GM21367 (cell line): ENCODE measurements around the gene CLN3.
"Not testable (repeated sequence)": the region's sequence is repeated elsewhere in the genome, so short reads cannot be mapped to it uniquely, and the experiment has no call there.

ENCODE experiments used
- ATAC-seq: cut with Tn5 transposase; IDR thresholded peaks from one replicate; pipeline ENCODE4 v1.9.1; 2021; ENCODE audit not compliant: unreplicated experiment

CLN3 gene

DNA sequence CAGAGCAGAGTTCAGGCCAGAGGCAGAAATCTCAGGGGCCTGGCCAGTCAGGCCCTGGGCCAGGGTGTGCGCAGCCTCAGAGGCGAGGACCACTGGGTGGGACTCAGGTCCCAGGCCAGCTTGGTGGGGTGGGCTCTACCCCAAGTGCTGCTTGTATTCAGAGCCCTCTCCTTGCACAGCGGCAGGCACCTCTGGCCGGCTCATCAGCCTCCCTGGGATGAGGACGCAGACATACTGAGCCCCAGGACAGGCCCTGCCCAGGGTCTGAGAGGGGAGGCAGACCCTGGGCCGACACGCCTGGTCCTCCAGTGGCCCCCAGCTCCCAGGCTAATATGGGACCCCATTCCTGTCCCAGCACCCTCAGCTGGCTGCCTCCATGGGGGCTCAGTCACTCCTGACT is 22.4 kb upstream of the CLN3 start:
- ATAC-seq = no peak

DNA sequence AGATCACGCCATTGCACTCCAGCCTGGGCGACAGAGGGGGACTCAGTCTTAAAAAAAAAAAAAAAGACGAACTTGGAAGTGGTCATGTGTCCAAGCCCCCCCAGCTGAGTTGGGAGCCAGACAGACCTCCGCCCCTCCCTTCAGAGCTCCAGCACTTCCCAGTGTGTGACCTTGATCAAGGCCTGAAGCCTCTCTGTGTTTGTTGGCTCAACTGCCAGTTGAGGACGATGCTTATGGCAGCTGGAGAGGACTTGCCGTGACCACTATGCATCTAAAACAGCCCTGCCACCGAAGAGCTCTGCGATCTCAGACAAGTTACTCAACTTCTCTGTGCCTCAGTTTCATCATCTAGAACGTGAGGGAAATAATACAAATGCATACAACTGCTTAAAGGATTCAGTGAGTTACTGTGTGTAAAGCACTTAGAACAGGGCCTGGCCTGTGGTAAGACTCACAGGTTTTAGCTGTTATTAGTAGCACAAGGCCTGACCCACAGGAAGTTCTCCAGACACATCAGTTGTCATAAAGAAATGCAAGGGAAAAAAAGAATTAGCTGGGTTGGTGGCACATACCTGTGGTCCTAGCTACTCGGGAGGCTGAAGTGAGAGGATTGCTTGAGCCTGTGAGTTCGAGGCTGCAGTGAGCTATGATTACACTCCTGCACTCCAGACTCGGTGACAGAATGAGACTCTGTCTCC is 21.8 kb upstream of the CLN3 start:
- no peak for ATAC-seq

DNA sequence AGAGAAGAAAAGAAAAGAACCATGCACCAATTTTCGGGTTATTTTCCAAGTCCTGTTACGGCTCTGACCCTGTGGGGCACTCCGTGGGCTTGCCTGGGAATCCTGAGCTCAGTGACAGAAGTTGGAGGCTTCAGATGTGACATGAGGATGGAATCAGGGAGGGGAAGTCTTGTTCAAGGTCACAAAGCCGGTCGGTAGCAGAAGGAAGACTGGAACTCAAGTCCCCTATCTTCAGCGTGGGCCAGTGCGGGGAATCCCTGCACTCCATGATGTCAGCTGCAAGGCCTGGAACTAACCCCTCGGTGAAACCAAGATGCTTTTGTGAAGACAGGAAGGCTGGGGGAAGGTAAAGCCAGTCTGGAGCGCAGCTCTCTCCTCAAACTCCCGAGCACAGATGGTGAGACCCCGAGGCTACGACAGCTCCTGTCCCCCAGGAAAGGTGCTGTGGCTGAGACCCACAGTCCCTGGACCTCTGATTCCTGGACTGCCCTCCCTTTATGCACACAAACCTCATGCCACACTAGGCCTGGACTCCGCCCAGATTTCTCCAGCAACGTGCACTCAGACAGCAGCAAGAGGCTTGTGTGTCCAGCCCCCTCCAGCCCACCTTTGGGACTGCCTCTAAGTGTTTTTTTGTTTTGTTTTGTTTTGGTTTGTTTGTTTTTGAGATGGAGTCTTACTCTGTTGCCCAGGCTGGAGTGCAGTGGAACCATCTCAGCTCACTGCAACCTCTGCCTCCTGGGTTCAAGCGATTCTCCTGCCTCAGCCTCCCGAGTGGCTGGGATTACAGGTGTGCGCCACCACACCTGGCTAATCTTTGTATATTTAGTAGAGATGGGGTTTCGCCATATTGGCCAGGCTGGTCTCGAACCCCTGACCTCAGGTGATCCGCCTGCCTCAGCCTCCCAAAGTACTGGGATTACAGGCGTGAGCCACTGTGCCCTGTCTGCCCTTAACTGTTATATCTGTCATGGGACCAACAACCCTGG is 20.2 kb upstream of the CLN3 start:
- ATAC-seq = no peak

DNA sequence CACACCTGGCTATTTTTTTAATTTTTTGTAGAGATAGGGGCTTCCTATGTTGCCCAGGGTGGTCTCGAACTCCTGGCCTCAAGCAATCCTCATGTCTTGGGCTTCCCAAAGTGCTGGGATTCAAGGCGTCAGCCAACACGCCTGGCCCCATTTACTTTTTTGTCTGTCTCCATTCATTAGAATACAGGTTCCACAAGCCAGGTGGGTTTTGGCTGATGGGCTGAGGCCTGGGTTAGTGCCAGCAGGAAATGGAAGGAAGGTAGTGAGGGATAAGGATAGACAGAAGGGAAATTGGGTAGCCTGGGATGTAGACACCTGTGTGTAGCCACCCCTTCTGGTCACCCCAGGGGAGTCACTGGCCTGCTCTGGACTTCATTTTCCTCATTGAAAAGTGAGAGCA is 19.2 kb upstream of the CLN3 start:
- ATAC-seq = no peak

DNA sequence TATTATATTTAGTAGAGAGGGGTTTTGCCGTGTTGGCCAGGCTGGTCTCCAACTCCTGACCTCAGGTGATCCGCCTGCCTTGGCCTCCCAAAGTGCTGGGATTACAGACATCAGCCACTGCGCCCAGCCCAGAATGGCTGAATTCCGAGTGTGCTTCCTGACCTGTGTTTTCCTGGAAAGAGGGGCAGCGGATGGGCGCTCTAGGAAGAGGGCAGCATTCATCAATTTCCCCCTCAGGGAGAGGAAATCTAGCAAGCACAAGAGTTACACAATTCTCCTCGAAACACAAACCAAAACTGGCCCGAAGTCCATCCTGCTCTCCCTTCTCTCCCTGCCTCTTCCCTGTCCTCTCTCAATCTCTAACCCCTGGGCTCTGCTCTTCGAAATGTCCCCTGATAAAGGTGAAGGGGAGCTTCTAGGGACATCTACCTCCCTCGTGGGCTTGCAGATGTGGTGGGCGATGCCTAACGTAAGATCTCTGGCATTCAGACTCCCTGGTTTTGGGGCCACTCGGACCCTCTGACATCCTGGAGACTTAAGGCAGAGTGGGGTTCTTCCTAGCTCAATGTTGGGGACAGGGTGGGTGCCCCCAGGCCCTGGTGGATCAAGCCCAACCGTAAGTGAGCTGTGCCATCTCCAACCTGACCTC is 13.7 kb upstream of the CLN3 start:
- ATAC-seq = no peak

DNA sequence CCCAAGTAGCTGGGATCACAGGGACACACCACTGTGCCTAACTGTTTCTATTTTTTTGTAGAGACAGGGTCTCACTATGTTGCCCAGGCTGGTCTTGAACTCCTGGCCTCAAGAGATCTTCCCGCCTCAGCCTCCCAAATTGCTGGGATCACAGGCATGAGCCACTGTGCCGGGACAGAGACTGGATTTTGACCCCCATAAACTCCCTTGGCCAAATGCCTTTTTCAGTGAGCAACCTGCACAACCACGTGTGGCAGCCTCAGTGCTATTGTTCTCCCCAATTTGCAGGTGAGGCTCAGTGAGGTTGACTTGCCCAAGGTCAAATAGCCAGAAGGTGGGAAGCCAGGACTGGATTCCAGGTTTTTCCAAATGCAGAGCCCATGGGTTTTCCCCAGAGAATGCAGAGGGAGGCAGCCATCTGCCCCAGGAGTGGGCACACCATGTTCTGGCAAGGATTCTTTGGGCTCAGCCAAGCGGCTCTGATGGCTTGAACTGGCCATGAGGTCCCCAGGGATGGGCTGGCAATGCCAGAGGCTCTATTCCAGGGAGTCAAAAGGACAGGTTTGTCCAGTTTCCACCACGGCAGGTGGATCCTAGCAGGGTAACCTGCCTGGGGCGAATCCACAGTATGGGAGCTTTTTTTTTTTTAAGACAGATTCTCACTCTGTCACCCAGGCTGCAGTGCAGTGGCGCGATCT is 13.0 kb upstream of the CLN3 start:
- no peak for ATAC-seq

DNA sequence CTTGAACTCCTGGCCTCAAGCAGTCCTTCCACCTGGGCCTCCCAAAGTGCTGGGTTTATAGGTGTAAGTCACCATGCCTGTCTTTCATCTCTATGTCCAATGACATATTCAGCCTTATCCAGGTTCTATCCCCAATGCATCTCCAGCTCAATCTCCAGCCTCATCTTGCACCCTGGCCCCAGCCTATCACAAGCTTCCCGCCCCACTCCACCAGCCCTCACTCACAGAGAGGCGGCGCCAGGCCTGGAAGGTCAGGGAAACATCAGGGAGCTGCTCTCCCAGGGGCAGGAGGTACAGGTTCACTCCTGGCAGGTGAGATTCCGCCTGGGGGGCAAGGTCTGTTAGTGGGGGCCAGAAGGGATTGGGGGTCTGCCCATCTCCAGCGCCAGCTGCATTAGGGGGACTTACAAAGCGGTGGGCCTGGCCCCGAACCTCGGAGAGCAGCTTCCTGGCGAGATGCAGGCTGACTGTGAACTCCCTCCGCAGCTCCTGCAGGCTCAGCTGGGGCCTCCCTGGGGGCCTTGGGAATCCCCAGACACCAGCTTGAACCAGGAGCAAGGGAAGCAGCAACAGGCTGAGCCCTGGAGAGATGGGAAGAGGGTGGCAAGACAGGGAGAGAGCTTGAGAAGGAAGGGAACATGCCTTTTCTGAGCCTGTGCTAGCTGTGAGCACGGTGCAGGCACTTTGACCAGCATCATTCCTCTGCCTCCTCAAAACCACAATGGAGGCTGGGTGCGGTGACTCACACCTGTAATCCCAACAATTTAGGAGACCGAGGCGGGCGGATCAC is 11.8 kb upstream of the CLN3 start:
- no peak for ATAC-seq

DNA sequence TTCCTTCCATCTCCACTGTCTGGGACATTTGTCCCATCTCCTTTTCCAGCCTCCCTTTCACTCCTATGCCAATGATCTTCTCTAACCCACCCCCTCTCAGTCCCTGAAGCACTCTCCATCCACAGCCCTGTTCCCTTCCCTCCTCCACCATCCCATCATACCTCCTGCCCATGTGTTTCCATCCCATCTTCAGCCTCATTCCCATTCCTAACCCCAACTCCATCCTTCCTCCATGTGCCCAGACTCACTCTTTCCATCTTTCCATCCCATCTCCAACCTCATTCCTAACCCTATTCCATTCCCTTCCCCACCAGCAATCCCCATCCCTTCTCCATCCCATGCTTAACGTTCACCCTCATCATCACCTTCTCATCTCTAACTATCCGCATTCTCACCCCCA is 10.4 kb upstream of the CLN3 start:
- no peak for ATAC-seq

DNA sequence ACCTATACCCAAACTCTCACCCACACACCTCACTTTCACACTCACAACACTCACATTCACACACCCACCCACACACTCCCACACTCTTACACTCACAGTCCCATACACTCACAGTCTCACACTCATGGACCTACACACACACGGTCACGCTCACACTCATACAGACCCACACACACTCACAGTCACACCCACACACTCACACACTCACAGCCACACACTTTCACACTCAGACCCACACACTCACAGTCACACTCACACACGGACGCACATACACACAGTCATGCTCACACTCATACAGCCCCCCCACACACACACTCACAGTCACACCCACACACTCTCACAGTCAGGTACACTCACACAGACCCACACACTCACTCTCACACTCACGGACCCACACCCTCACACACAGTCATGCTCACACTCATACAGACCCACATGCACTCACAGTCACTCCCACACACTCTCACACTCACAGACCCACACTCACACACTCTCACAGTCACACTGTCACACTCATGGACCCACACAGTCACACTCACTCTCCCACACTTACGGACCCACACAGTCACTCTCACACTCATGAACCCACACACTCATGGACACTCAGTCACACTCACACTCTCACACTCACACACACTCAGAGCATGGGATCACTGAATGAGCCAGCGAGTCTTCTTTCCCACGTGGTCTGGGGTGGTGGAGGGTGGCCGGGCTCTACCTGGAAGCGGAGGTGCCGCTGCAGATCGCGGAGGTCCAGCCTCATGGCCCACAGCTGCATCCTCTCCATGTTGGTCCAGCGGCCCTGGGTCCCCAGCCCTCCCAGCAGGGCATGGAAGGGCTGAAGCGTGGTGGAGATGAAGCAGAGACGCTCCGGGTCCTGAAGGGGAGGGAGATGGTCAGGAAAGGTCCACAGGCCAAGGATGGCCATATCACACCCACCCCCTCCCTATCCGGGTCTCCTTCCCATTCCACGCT is 9.7 kb upstream of the CLN3 start:
- ATAC-seq = no peak

DNA sequence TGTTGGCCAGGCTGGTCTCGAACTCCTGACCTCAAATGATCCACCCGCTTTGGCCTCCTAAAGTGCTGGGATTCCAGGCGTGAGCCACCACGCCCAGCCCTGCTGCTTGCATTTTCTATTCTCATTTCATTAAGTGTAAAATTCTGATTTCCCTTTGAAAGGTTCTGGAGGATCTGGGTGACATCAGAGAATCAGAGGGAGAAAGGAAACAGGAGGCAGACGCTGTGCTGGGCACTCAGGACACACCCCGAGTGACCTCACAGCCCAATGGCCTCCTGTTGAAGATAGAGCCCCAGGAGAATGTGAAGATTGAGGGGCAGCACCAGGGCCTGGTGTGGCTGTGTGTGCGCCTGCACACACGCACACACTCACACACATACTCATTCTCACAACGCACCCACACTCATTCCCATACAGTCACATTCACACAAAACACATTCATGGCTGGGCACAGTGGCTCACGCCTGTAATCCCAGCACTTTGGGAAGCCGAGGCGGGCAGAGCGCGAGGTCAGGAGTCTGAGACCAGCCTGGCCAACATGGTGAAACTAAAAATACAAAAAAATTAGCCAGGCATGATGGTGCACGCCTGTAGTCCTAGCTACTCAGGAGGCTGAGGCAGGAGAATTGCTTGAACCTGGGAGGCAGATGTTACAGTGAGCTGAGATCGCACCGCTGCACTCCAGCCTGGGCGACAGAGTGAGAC is 8.8 kb upstream of the CLN3 start:
- ATAC-seq = not testable (repeated sequence)

DNA sequence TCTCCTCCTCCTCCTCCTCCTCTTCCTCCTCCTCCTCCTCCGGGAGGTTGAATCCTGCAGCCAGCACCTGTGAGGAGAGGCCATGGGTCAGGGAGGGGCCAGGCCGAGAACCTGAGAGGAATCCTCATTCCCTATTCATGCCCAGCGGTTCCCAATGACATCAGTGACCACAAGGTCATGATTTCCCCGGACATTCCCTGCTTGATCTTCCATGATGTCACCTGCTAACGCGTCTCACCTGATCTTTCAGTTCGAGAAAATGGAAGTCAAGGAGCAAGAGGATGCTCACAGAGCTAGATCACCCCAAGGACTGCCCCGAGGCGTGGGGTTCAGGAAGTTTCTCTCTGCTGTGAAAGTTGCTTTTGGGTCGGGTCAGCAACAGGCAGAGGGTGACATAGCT is 8.0 kb upstream of the CLN3 start:
- no peak for ATAC-seq

DNA sequence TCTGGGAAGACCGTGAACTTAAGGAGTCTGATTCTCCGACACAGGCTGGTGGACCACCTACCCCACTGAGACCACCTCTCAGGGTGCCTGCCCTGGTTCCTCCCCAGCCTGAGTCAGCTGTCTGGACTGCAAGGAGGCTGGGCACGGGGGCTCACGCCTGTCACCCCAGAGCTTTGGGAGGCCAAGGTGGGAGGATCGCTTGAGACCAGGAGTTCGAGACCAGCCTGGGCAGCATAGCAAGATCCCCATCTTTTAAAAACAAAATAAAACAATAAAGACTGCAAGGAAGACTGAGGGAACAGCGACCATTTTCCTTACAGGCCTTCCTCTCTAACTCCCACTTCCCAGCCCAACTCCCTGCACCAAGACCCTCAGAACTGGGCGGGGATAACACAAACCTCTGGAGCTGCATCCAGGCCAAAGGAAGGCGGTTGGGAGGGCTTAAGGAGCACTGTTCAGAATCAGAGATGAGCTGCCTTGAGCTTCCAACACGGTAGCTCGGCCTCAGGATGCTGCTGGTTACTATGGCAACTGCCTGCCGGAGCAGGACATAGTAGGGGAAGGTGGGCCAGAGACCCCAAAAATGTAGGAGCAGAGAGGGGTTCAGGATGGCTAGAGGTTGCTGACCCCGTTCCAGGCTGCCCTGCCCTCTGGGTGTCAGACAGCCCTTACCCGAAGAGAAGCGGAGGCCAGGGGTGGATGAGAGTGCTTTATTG is 7.0 kb upstream of the CLN3 start:
- no peak for ATAC-seq

DNA sequence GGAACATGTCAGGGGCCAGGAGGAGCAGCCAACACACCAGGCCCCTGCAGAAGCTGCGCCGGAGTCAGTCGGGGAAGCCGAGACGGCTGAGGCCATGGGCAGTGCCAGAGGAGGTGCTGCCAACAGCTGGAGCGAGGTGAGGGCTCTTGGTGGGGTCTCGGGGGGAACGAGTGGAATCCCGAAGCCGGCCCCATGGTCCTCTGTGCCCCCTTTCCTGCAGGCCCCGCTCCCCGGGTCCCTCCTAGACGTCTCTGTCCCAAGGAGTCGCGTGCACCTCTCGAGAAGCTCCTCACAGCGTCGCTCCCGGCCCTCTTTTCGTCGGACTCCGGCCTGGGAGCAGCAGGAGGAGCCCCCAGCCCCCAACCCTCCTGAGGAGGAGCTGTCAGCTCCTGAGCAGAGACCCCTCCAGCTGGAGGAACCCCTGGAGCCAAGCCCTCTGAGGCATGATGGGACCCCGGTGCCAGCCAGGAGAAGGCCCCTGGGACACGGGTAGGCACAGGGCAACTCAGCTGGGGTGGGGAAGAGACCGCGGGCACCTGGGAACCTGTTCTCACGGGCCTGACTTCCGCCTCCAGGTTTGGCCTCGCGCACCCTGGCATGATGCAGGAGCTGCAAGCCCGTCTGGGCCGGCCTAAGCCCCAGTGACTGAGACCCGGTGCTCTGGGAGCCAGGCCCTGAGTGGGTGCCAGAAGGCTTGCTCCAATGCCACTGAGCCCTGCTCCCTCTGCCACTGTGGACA is 6.2 kb upstream of the CLN3 start:
- ATAC-seq = no peak

DNA sequence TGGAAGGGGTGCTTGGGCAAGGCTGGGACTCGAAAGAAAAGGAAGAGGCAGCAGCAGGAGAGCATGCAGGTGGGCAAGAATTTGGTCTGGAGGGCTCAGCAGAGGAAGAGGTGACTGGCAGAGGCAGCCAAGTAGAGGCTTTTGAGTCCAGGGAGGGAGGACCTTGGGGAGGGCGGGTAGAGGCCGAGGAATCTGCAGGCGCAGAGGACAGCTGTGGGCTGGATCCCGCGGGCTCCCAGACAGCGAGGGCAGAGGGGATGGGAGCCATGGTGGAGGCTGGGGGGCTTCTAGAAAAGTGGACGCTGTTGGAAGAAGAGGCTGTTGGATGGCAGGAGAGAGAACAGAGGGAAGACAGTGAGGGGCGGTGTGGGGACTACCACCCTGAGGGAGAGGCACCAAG is 5.5 kb upstream of the CLN3 start:
- ATAC-seq = no peak

DNA sequence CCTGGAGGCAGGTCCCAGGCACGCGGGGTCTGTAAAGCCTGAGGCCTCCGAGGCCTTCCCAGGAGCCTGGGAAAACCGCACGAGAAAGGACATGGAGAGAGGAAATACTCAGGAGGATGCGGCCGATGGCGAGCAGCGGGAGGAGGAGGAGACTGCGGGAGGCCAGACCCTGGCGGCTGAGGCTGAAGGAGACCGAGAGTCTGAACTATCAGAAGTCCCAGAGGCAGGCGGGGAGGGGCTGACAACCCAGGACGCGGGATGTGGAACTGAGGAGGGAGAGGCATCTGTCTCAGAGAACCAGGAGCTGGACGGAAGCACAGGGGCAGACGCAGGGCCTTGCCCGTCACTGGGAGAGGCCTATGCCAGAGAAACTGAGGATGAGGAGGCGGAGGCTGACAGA is 5.0 kb upstream of the CLN3 start:
- no peak for ATAC-seq

DNA sequence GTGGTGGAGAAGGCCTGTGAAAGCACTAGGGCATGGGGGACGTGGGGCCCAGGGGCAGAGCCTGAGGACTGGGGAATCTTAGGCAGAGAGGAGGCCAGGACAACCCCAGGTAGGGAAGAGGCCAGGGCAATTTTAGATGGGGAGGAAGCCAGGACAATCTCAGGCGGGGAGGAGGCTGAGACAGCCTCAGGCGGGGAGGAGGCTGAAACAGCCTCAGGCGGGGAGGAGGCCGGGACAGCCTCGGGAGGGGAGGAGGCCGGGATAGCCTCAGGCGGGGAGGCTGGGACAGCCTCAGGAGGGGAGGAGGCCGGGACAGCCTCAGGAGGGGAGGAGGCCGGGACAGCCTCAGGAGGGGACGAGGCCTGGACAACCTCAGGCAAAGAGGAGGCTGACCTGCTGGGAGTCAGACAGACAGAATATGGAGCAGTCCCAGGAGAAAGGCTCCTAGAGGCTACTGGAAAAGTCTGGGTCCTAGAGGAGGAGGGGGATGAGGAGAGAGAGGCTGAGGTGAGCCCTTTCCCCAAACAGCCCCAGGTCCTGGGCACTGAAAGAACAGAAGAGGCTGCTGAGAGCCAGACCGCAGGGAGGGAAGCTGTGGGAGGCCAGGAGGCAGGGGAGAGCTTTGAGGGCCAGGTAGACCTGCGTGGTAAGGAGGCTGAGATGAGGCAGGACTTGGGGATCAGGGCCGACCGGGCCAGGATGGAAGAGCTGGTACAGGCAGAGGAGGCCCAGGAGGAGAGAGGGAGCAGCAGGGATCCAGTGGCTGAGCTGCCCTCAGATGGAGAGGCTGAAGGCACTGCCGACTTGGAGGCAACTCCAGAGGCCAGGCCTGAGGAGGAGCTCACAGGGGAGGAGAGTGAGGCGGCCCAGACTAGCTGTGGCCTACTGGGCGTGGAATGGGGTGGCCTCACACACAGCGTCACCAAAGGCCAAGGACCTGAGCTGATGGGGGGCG is 4.2 kb upstream of the CLN3 start:
- no peak for ATAC-seq
